Stimulated activated naive B cell treated with anti-CD40 and anti-IgM and Interleukin-4, amounts not matched to agents 10 μg/mL and 1 μg/mL and 100 μg/mL, for 72 hours (primary cell): ENCODE measurements around the gene RFK.
A peak's percentile ranks its signal among the peaks of the same experiment; 100 is the strongest.

Source experiments
- ATAC-seq, 2 donors: fragments of 150-1000 bp; cut with Tn5 transposase; replicated peaks; 2 replicates each; pipeline ENCODE4 v1.10.0; 2021; ENCODE audit warnings: moderate library complexity in 1 of 2
- DNase-seq: peaks from one replicate; pipeline ENCODE4 v3.0.0; 2021
- H3K27ac Mint-ChIP-seq: one replicate; pipeline ENCODE4 v1.8.0; 2022; ENCODE audit warnings: mild to moderate bottlenecking, mixed read lengths
- H3K27me3 Mint-ChIP-seq, 2 donors: one replicate each; pipeline ENCODE4 v1.8.0; 2022; ENCODE audit warnings: mixed read lengths in 2 of 2
- H3K36me3 Mint-ChIP-seq, 2 donors: one replicate each; pipeline ENCODE4 v1.8.0; 2022; ENCODE audit warnings: mixed read lengths in 2 of 2, mild to moderate bottlenecking in 1 of 2
- H3K4me1 Mint-ChIP-seq, 2 donors: one replicate each; pipeline ENCODE4 v1.8.0; 2022; ENCODE audit warnings: mixed read lengths in 2 of 2, mild to moderate bottlenecking in 1 of 2
- H3K4me3 Mint-ChIP-seq, 2 donors: one replicate each; pipeline ENCODE4 v1.8.0; 2022; ENCODE audit warnings: mild to moderate bottlenecking in 2 of 2, mixed read lengths in 2 of 2, moderate library complexity in 1 of 2
- H3K9me3 Mint-ChIP-seq, 2 donors: one replicate each; pipeline ENCODE4 v1.8.0; 2022; ENCODE audit warnings: mixed read lengths in 2 of 2, mild to moderate bottlenecking in 1 of 2

The RFK gene

DNA sequence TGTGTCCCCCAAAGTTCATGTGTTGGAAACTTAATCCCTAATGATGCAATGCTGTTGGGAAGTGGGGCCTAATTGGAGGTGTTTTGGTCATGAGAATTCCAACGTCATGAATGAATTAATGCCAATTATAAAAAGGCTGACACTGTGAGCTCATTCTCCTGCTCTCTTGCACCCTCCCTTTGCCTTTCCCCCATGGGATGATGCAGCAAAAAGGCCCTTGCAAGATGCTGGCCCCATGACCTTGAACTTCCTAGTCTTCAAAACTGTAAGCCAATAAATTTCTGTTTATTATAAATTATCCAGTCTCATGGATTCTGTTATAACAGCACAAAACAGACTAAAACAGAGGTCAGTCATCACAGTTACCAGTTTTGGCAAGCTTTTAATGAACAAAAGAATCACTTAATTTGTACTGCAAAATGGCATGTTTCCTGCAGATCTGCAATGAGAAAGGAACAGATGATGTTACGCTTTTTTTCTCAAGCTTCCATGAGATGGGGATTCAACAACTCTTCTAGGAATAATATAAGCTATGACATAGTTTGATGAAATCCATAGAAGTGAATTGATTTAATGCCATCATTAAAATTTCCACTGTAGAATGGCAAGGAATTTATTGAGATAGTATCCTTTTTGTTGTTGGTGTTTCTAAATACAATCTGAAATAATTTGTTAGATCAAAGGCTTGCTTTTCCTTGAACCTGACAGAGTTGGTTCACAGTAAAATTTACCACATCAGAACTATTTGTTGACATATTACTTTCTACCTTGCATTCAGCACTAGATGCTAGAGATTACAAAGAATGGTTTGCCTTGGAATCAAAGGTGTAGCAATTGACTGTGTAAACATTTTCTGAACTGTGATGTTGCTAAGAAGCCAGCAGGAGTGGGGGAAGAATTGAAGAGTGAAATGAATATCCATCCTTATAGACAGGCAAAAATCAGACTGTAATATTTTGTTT, 29.3 kb upstream of the RFK start:
- Mint-ChIP-seq H3K9me3 (no peaks in the 10 kb centered on the region), H3K27me3 (no peaks in the 10 kb centered on the region), H3K27ac (no peak overlapping the region), H3K4me1 (no peaks in the 10 kb centered on the region), H3K4me3 (no peak overlapping the region), H3K36me3 (no peaks in the 10 kb centered on the region)
- ATAC-seq (no peak), DNase-seq (no peak)

- H3K9me3 Mint-ChIP-seq: no peaks in the 10 kb centered on the region
- no peak overlapping the region for H3K4me3 Mint-ChIP-seq
- no peaks in the 10 kb centered on the region for H3K4me1 Mint-ChIP-seq
- H3K27ac Mint-ChIP-seq: no peak overlapping the region
- DNase-seq (no peak), ATAC-seq (no peak)
- no peaks in the 10 kb centered on the region for H3K27me3 Mint-ChIP-seq
- H3K36me3 Mint-ChIP-seq: peaks cover under 1 to 4% of the 10 kb centered on the region in 2 donors
Observed at GRCh38 chr9:76419782-76420380, 25.7 kb upstream of the RFK start.

GRCh38 chr9:76417394-76417793, 23.2 kb upstream of the RFK start:
- H3K4me1 Mint-ChIP-seq: peaks cover 2 to 7% of the 10 kb centered on the region in 2 donors

DNA sequence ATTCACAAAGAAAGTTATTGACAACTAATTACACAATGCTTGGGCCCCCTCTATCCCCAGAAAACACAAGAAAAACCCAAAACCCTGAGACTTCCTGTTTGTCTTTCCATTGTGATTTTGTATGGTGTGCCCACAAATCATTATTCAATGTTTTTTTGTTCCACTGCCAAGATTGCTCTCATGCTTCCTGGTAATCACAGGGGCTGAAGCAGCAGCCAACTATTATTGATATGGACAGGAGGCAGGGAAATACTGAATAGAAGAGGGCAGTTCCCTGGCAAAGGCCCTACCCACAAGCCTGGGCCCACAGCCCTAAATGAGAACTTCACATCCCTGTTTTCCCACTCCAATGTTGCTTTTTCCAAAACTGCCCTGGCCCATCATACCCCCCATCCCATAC, 21.5 kb upstream of the RFK start:
- no peak overlapping the region for H3K27ac Mint-ChIP-seq

More at GRCh38 chr9:76417394-76417793, 23.2 kb upstream of the RFK start:
- H3K9me3 Mint-ChIP-seq: peaks cover 9% of the 10 kb centered on the region in 2 donors
- ATAC-seq: no peak
- no peak overlapping the region for H3K27ac Mint-ChIP-seq
- no peak for DNase-seq
- H3K27me3 Mint-ChIP-seq: no peaks in the 10 kb centered on the region
- no peak overlapping the region for H3K4me3 Mint-ChIP-seq
- H3K36me3 Mint-ChIP-seq: peaks cover 10 to 12% of the 10 kb centered on the region in 2 donors

GRCh38 chr9:76415154-76415553, 20.9 kb upstream of the RFK start:
- peaks cover 10 to 12% of the 10 kb centered on the region in 2 donors for H3K36me3 Mint-ChIP-seq
- ATAC-seq (no peak), DNase-seq (no peak)
- no peak overlapping the region for H3K4me3 Mint-ChIP-seq
- no peak overlapping the region for H3K27ac Mint-ChIP-seq
- H3K4me1 Mint-ChIP-seq: peaks cover 2 to 7% of the 10 kb centered on the region in 2 donors
- peaks cover 9% of the 10 kb centered on the region in 2 donors for H3K9me3 Mint-ChIP-seq
- H3K27me3 Mint-ChIP-seq: no peaks in the 10 kb centered on the region

More for the DNA sequence above, 21.5 kb upstream of the RFK start:
- Mint-ChIP-seq H3K4me3 (no peak overlapping the region), H3K27me3 (no peaks in the 10 kb centered on the region), H3K36me3 (peaks cover 10 to 12% of the 10 kb centered on the region in 2 donors), H3K9me3 (peaks cover 9% of the 10 kb centered on the region in 2 donors), H3K4me1 (peaks cover 2 to 7% of the 10 kb centered on the region in 2 donors)
- DNase-seq (no peak), ATAC-seq (no peak)

DNA sequence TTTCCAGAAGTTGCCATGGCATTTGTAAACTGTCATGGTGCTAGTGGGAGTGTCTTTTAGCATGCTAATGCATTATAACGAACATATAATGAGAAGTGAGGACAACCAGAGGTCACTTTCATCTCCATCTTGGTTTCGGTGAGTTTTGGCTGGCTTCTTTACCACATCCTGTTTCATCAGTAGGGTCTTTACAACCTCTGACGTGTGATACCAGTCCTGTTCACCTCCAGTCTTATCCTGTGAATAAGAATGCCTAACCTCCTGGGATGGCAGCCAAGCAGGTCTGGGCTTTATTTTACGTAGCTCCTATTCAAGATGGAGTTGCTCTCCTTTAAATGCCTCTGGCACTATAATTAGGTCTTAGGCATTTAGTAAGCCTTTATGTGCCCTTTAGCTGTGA, 20.4 kb upstream of the RFK start:
- Mint-ChIP-seq H3K4me3 (no peak overlapping the region), H3K4me1 (peaks cover 2 to 7% of the 10 kb centered on the region in 2 donors), H3K27me3 (no peaks in the 10 kb centered on the region), H3K9me3 (peaks cover 9% of the 10 kb centered on the region in 2 donors), H3K27ac (no peak overlapping the region), H3K36me3 (peaks cover 10 to 12% of the 10 kb centered on the region in 2 donors)
- ATAC-seq (no peak), DNase-seq (no peak)

GRCh38 chr9:76413658-76414057, 19.4 kb upstream of the RFK start:
- Mint-ChIP-seq H3K36me3 (peaks cover 10 to 12% of the 10 kb centered on the region in 2 donors), H3K4me3 (no peak overlapping the region), H3K27me3 (no peaks in the 10 kb centered on the region), H3K4me1 (peaks cover 2 to 9% of the 10 kb centered on the region in 2 donors), H3K27ac (no peak overlapping the region), H3K9me3 (peaks cover 9% of the 10 kb centered on the region in 2 donors)
- DNase-seq (no peak), ATAC-seq (no peak)

DNA sequence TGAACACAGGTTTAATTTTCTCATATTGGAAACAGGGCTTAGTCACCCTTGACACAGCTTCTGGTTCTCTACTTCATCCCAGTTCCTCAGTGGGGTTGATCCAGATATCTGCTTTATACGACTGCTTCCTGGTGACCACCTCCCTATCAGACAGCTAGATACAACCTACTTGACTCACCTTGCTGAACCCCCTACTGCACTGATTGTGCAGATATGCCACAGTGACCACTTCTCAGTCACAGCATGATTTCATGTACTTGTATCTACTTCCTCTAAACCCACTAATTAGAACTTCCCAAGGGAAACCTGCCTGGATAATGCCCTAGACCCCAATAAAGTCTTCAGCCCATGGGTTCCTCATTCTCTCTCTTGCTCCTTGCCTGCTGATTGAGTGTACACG, 18.4 kb upstream of the RFK start:
- H3K36me3 Mint-ChIP-seq: peaks cover 10 to 12% of the 10 kb centered on the region in 2 donors
- H3K9me3 Mint-ChIP-seq: peaks cover 9% of the 10 kb centered on the region in 2 donors
- H3K4me1 Mint-ChIP-seq: peaks cover 3 to 12% of the 10 kb centered on the region in 2 donors
- H3K27me3 Mint-ChIP-seq: no peaks in the 10 kb centered on the region
- ATAC-seq (peak; percentile 39 to 52), DNase-seq (no peak)
- H3K4me3 Mint-ChIP-seq: no peak overlapping the region
- H3K27ac Mint-ChIP-seq: no peak overlapping the region

GRCh38 chr9:76405868-76406267, 11.6 kb upstream of the RFK start:
- no peak overlapping the region for H3K27ac Mint-ChIP-seq
- no peaks in the 10 kb centered on the region for H3K27me3 Mint-ChIP-seq
- no peak for DNase-seq
- no peak for ATAC-seq
- no peaks in the 10 kb centered on the region for H3K36me3 Mint-ChIP-seq
- H3K9me3 Mint-ChIP-seq: no peaks in the 10 kb centered on the region
- H3K4me3 Mint-ChIP-seq: no peak overlapping the region
- peaks cover 5 to 17% of the 10 kb centered on the region in 2 donors for H3K4me1 Mint-ChIP-seq

DNA sequence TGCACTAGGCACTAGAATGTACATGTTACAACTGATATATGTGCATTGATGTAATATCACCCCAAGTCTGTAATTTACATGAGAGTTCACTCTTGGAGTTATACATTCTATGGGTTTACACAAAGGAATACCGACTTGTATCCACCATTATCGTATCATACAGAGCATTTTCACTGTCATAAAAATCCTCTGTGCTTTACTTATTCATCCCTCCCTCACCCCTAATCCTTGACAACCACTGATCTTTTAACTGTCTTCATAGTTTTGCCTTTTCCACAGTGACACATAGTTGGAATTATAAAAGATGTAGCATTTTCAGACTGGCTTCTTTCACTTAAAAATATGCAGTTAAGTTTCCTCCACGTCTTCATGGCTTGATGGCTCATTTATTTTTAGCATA, 11.1 kb upstream of the RFK start:
- no peak overlapping the region for H3K27ac Mint-ChIP-seq
- DNase-seq (no peak), ATAC-seq (no peak)
- no peaks in the 10 kb centered on the region for H3K27me3 Mint-ChIP-seq
- H3K4me1 Mint-ChIP-seq: peaks cover 5 to 19% of the 10 kb centered on the region in 2 donors
- no peak overlapping the region for H3K4me3 Mint-ChIP-seq
- H3K36me3 Mint-ChIP-seq: peaks cover under 1 to 3% of the 10 kb centered on the region in 2 donors
- no peaks in the 10 kb centered on the region for H3K9me3 Mint-ChIP-seq

- H3K4me3 Mint-ChIP-seq: no peak overlapping the region
- H3K9me3 Mint-ChIP-seq: no peaks in the 10 kb centered on the region
- H3K4me1 Mint-ChIP-seq: peaks cover 8 to 26% of the 10 kb centered on the region in 2 donors
- H3K36me3 Mint-ChIP-seq: peaks cover 3 to 5% of the 10 kb centered on the region in 2 donors
- DNase-seq (no peak), ATAC-seq (no peak)
- H3K27me3 Mint-ChIP-seq: no peaks in the 10 kb centered on the region
- H3K27ac Mint-ChIP-seq: no peak overlapping the region
Observed at GRCh38 chr9:76404401-76404800, 10.2 kb upstream of the RFK start.

GRCh38 chr9:76403352-76403751, 9.1 kb upstream of the RFK start:
- H3K27ac Mint-ChIP-seq: peak overlapping the region; percentile 51
- no peaks in the 10 kb centered on the region for H3K9me3 Mint-ChIP-seq
- H3K27me3 Mint-ChIP-seq: no peaks in the 10 kb centered on the region
- H3K36me3 Mint-ChIP-seq: peaks cover 5 to 9% of the 10 kb centered on the region in 2 donors
- peak overlapping the region; percentile 57 to 58 for H3K4me3 Mint-ChIP-seq
- ATAC-seq (peak; percentile 84 to 94), DNase-seq (peak; percentile 6)
- peaks cover 8 to 21% of the 10 kb centered on the region in 2 donors for H3K4me1 Mint-ChIP-seq

GRCh38 chr9:76401580-76402354, 7.5 kb upstream of the RFK start:
- no peaks in the 10 kb centered on the region for H3K9me3 Mint-ChIP-seq
- DNase-seq (no peak), ATAC-seq (no peak)
- no peak overlapping the region for H3K27ac Mint-ChIP-seq
- peaks cover 5 to 9% of the 10 kb centered on the region in 2 donors for H3K36me3 Mint-ChIP-seq
- peaks cover 8 to 21% of the 10 kb centered on the region in 2 donors for H3K4me1 Mint-ChIP-seq
- H3K4me3 Mint-ChIP-seq: no peak overlapping the region
- no peaks in the 10 kb centered on the region for H3K27me3 Mint-ChIP-seq

DNA sequence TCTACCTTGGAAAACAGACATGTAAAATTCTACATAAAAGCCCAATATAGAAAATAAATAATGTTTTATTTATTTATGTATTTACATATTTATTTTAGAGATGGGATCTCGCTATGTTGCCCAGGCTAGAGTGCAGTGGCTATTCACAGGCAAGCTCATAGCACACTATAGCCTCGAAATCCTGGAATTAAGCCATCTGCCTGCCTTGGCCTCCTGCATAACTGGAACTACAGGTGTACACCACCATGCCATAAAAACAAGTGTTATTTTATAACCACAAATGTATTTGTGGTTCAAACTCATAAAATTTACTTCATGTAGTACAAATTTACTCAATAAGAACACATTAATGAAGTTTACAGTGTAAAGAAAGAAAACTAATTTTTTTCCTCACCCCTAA, 7.0 kb upstream of the RFK start:
- peaks cover 5 to 9% of the 10 kb centered on the region in 2 donors for H3K36me3 Mint-ChIP-seq
- H3K9me3 Mint-ChIP-seq: no peaks in the 10 kb centered on the region
- H3K4me1 Mint-ChIP-seq: peaks cover 8 to 21% of the 10 kb centered on the region in 2 donors
- no peak overlapping the region for H3K4me3 Mint-ChIP-seq
- H3K27ac Mint-ChIP-seq: no peak overlapping the region
- ATAC-seq (no peak), DNase-seq (no peak)
- H3K27me3 Mint-ChIP-seq: no peaks in the 10 kb centered on the region
